ENCODE data around the gene MRPL17.

Gene MRPL17

GRCh38 chr11:6631361-6631890 is 51.7 kb downstream of the MRPL17 start:
- no peak for DNase-seq

- no peak for DNase-seq
Observed at GRCh38 chr11:6630632-6631291, 52.4 kb downstream of the MRPL17 start.

All from NCI-H524 (cell line).